ENCODE measurements around the gene TMEM92. TPM values are rescaled to one million over a fixed set of nuclear protein-coding genes. Genes with fewer than 3 reads are reported as not detected.

TMEM92 gene
- total RNA-seq: 0.27 TPM

GRCh38 chr17:50274142-50274896 is at the start of gene TMEM92:
Gene TMEM92, plus strand, starts transcription at chr17:50274466. Its CDS starts 36 bp downstream, at chr17:50274502.
- no peak for DNase-seq (ENCODE audit: low read depth in 2 of 3, low spot score in 2 of 3)

- no peak for DNase-seq (ENCODE audit: low read depth in 2 of 3, low spot score in 2 of 3)
Measured at GRCh38 chr17:50225701-50226240, 48.5 kb upstream of the TMEM92 start.

GRCh38 chr17:50234581-50234980 is 39.7 kb upstream of the TMEM92 start:
- no peak for DNase-seq (ENCODE audit: low read depth in 2 of 3, low spot score in 2 of 3)

GRCh38 chr17:50237901-50238300 is 36.4 kb upstream of the TMEM92 start:
- DNase-seq (ENCODE audit: low read depth in 2 of 3, low spot score in 2 of 3): no peak

- DNase-seq (ENCODE audit: low read depth in 2 of 3, low spot score in 2 of 3): peak in 1 of 3 donors; percentile 20
Measured at GRCh38 chr17:50238601-50239280, 35.5 kb upstream of the TMEM92 start.

- peak in 1 of 3 donors; percentile 44 for DNase-seq (ENCODE audit: low read depth in 2 of 3, low spot score in 2 of 3)
Measured at GRCh38 chr17:50239937-50240336, 34.3 kb upstream of the TMEM92 start.

- no peak for DNase-seq (ENCODE audit: low read depth in 2 of 3, low spot score in 2 of 3)
Measured at GRCh38 chr17:50240851-50241250, 33.4 kb upstream of the TMEM92 start.

- peak in 1 of 3 donors; percentile 11 for DNase-seq (ENCODE audit: low read depth in 2 of 3, low spot score in 2 of 3)
Measured at GRCh38 chr17:50241431-50241830, 32.8 kb upstream of the TMEM92 start.

- no peak for DNase-seq (ENCODE audit: low read depth in 2 of 3, low spot score in 2 of 3)
Measured at GRCh38 chr17:50244771-50245170, 29.5 kb upstream of the TMEM92 start.

- DNase-seq (ENCODE audit: low read depth in 2 of 3, low spot score in 2 of 3): no peak
Measured at GRCh38 chr17:50248255-50248654, 26.0 kb upstream of the TMEM92 start.

GRCh38 chr17:50252781-50253180 is 21.5 kb upstream of the TMEM92 start:
- DNase-seq (ENCODE audit: low read depth in 2 of 3, low spot score in 2 of 3): no peak

GRCh38 chr17:50255766-50256635 is 18.3 kb upstream of the TMEM92 start:
- DNase-seq (ENCODE audit: low read depth in 2 of 3, low spot score in 2 of 3): no peak

GRCh38 chr17:50256826-50257618 is 17.2 kb upstream of the TMEM92 start:
- DNase-seq (ENCODE audit: low read depth in 2 of 3, low spot score in 2 of 3): no peak

- DNase-seq (ENCODE audit: low read depth in 2 of 3, low spot score in 2 of 3): no peak
Measured at GRCh38 chr17:50257676-50258224, 16.5 kb upstream of the TMEM92 start.

- DNase-seq (ENCODE audit: low read depth in 2 of 3, low spot score in 2 of 3): no peak
Measured at GRCh38 chr17:50258647-50259476, 15.4 kb upstream of the TMEM92 start.

GRCh38 chr17:50259477-50260324 is 14.6 kb upstream of the TMEM92 start:
- no peak for DNase-seq (ENCODE audit: low read depth in 2 of 3, low spot score in 2 of 3)

- DNase-seq (ENCODE audit: low read depth in 2 of 3, low spot score in 2 of 3): no peak
Measured at GRCh38 chr17:50260501-50260911, 13.8 kb upstream of the TMEM92 start.

Data from hematopoietic multipotent progenitor cell (in vitro differentiated cells).